GM12801 (cell line): ENCODE results near the gene TDRKH.

Experiments used
- CTCF ChIP-seq: IDR thresholded peaks from one replicate; pipeline ENCODE4 v1.5.1; 2011; ENCODE audit warnings: control low read depth; ENCODE audit not compliant: insufficient read length; ENCODE audit errors: extremely low read depth

TDRKH gene

GRCh38 chr1:151806170-151806569 is 15.9 kb upstream of the TDRKH start:
- TF ChIP-seq CTCF = no peak

DNA sequence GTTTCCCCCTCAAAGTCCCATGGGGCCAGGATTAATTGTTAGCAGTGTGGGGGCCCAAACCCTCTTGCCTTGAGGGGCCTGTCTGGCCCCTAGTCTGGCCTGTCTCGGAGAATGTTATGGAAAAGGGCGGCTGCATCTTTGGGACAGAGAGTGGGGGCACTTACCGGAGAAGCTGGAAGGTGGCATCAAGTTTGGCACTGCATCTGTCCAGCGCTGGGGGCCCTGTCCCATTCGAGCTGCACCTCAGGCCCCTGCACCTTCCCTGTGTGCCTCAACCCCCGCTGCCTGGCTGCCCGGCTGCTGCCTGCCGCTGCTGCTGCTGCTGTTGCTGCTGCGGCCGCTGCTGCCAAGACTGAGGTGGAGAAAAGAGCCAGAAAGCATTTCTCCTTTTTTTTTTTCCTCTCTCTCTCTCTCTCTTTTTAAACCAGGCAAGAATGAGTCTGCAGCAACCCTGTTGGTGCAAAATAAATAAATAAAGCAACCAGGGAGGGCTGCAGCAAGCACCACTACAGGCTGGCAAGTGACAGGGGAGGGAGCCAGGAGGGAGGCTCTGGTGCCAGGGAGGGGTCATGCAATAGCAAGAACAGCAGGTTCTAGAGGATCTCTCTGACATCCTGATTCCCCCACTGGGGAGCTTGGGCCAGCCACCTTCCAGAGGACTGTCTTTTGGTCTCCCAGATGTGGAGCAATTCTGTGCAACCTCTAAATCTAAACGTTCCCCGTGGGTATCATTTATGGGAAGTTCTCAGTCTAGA is 14.9 kb upstream of the TDRKH start, which contains the start of gene LINGO4:
LINGO4 (minus strand) TSS at position 354 of the 755 bp plus-strand sequence. CDS start 2,715 bp downstream, outside the sequence.
- no peak for TF ChIP-seq CTCF

- no peak for TF ChIP-seq CTCF
Measured at GRCh38 chr1:151803915-151804314, 13.6 kb upstream of the TDRKH start.

- no peak for TF ChIP-seq CTCF
Measured at GRCh38 chr1:151803164-151803563, 12.9 kb upstream of the TDRKH start.

GRCh38 chr1:151802372-151802771 is 12.1 kb upstream of the TDRKH start:
- TF ChIP-seq CTCF = no peak

GRCh38 chr1:151801846-151802245 is 11.5 kb upstream of the TDRKH start:
- TF ChIP-seq CTCF = no peak

GRCh38 chr1:151801310-151801820 is 11.1 kb upstream of the TDRKH start:
- TF ChIP-seq CTCF = no peak
